RWPE2 (cell line): ENCODE results near the gene PTGES2.

Experiments used
- ATAC-seq: fragments of 200-7000 bp; cut with Tn5 transposase; 3 replicates; pipeline ENCODE4 v1.9.1; 2021; ENCODE audit warnings: low read depth
- DNase-seq: peaks from one replicate; pipeline ENCODE4 v3.0.0-alpha.2; 2020; ENCODE audit warnings: low spot score
- H3K27ac ChIP-seq: fragments of 450-650 bp; 2 replicates; pipeline ENCODE4 v1.5.1; 2017; ENCODE audit warnings: mild to moderate bottlenecking; ENCODE audit not compliant: poor library complexity, severe bottlenecking
- H3K27me3 ChIP-seq: fragments of 250-450 bp; sonication (Bioruptor Pico); 2 replicates; pipeline ENCODE4 v1.5.1; 2021; ENCODE audit warnings: mild to moderate bottlenecking, moderate library complexity; ENCODE audit not compliant: insufficient read depth, poor library complexity, severe bottlenecking
- H3K36me3 ChIP-seq: fragments of 250-450 bp; sonication (Bioruptor Pico); 2 replicates; pipeline ENCODE4 v1.5.1; 2020; ENCODE audit warnings: low read depth, mild to moderate bottlenecking, moderate library complexity
- H3K4me1 ChIP-seq: fragments of 250-450 bp; sonication (Bioruptor Pico); 2 replicates; pipeline ENCODE4 v1.5.1; 2021; ENCODE audit warnings: mild to moderate bottlenecking, moderate library complexity; ENCODE audit not compliant: insufficient read depth, poor library complexity, severe bottlenecking
- H3K4me3 ChIP-seq: fragments of 250-450 bp; sonication (Bioruptor Pico); 2 replicates; pipeline ENCODE4 v1.5.1; 2021; ENCODE audit warnings: mild to moderate bottlenecking, moderate library complexity; ENCODE audit not compliant: severe bottlenecking
- H3K9me3 ChIP-seq: fragments of 250-450 bp; sonication (Bioruptor Pico); 2 replicates; pipeline ENCODE4 v1.5.1; 2021; ENCODE audit warnings: mild to moderate bottlenecking, moderate library complexity; ENCODE audit not compliant: severe bottlenecking
- TF ChIP-seq, protein P1 (sequence below): fragments of 450-650 bp; IDR thresholded peaks from one replicate; pipeline ENCODE4 v1.5.1; 2017; ENCODE audit warnings: mild to moderate bottlenecking, moderate library complexity; ENCODE audit not compliant: poor library complexity, severe bottlenecking

The PTGES2 gene

DNA sequence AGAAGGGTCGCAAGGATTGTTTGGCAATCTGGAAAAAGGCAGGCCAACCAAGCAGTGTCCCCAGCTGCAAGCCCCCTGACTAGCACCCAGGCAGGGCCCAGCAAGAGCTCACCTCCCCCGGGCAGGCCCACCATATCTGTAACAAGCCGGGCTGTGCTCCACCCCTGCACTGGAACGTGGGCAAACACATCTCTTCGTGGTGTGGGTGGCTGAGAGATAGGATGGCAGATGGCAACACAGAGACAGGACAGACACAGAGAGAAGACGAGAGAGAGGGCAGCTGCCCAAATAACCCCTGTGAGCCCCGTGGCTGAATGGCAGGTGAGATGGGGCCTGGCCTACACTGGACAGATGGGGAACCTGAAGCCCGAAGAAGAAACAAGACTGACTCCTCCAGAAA is 42.0 kb upstream of the PTGES2 start:
- TF ChIP-seq, protein P1, sequence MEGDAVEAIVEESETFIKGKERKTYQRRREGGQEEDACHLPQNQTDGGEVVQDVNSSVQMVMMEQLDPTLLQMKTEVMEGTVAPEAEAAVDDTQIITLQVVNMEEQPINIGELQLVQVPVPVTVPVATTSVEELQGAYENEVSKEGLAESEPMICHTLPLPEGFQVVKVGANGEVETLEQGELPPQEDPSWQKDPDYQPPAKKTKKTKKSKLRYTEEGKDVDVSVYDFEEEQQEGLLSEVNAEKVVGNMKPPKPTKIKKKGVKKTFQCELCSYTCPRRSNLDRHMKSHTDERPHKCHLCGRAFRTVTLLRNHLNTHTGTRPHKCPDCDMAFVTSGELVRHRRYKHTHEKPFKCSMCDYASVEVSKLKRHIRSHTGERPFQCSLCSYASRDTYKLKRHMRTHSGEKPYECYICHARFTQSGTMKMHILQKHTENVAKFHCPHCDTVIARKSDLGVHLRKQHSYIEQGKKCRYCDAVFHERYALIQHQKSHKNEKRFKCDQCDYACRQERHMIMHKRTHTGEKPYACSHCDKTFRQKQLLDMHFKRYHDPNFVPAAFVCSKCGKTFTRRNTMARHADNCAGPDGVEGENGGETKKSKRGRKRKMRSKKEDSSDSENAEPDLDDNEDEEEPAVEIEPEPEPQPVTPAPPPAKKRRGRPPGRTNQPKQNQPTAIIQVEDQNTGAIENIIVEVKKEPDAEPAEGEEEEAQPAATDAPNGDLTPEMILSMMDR: no peak
- Histone ChIP-seq H3K4me3 (no peak overlapping the region), H3K36me3 (peaks cover 66% of the 10 kb centered on the region), H3K9me3 (no peaks in the 10 kb centered on the region), H3K27me3 (no peaks in the 10 kb centered on the region), H3K4me1 (no peaks in the 10 kb centered on the region), H3K27ac (no peak overlapping the region)
- peak; percentile 45 for DNase-seq
- ATAC-seq: no peak

DNA sequence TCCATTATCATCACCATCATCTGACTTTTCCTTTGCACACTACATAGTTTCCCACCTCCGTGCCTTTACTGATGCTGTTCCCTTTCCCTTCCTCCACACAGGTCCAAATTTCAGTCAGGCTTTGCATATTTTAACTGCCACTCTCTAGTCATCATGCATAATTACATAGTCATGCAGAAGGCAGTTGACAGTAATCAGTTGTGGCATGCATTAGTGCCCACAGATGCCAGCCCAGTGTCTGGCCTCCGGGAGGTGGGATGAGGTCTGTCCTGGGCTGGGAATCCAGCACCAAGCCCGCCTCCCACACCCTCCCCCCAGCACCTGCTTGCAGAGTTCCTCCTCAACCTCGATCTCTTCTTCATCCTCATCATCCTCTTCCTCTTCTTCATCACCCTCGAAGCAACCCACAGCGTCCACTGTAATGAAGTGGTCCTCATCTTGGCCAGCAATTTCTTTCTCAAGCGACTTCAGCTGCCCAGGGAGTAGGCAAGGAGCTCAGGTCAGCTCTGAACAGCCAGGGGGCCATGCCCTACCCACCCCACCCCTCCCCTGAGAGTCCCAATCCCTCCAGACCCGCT is 41.3 kb upstream of the PTGES2 start:
- no peak overlapping the region for H3K4me3 ChIP-seq
- H3K27ac ChIP-seq: no peak overlapping the region
- TF ChIP-seq, protein P1: no peak
- no peaks in the 10 kb centered on the region for H3K9me3 ChIP-seq
- H3K4me1 ChIP-seq: no peaks in the 10 kb centered on the region
- DNase-seq (peak; percentile 39), ATAC-seq (no peak)
- H3K27me3 ChIP-seq: no peaks in the 10 kb centered on the region
- H3K36me3 ChIP-seq: peaks cover 72% of the 10 kb centered on the region

DNA sequence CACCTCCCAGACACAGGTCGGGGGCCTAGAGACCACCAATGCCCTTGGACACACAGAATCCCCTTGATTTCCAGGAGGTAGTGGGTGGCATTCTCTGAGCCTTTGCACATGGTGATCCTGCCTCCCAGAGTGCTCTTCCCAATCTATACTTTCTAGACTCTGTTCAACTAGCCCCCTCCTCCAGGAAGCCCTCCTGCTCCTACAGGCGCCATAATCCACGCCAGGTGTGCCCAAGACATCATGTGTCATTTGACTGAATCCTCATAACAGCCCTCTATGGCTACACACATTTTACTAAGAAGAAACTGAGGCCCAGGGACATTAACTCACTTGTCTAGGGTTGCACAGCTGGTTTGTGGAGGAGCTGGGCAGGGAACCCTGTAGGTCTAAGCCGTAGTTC is 39.7 kb upstream of the PTGES2 start:
- no peak for DNase-seq
- Histone ChIP-seq H3K4me3 (no peak overlapping the region), H3K9me3 (no peaks in the 10 kb centered on the region), H3K36me3 (peaks cover 72% of the 10 kb centered on the region), H3K27me3 (no peaks in the 10 kb centered on the region), H3K27ac (no peak overlapping the region), H3K4me1 (no peaks in the 10 kb centered on the region)
- TF ChIP-seq, protein P1: no peak
- ATAC-seq: no peak

DNA sequence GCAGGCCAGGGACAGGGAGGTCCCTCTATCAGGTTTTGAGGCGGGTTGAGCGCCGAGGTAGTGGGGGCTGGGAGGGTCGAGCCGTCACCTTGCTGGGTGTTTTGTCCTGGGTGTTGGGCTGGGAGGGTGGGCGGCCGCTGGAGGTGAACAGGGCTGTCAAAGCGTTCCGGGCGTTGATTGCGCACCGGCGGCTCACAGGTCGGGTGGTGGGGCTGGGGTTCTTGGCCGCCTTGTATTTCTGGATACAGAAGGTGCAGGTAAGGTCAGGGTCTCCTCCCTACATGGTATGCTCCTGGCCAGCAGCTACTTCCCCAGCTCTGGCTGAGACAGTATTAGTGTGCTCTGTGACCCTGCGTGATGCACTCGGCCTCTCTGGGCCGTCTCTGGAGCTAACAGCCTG is 38.6 kb upstream of the PTGES2 start:
- TF ChIP-seq, protein P1: no peak
- Histone ChIP-seq H3K27me3 (no peaks in the 10 kb centered on the region), H3K4me3 (no peak overlapping the region), H3K36me3 (peaks cover 69% of the 10 kb centered on the region), H3K9me3 (no peaks in the 10 kb centered on the region), H3K27ac (no peak overlapping the region), H3K4me1 (no peaks in the 10 kb centered on the region)
- DNase-seq (peak; percentile 55), ATAC-seq (no peak)

DNA sequence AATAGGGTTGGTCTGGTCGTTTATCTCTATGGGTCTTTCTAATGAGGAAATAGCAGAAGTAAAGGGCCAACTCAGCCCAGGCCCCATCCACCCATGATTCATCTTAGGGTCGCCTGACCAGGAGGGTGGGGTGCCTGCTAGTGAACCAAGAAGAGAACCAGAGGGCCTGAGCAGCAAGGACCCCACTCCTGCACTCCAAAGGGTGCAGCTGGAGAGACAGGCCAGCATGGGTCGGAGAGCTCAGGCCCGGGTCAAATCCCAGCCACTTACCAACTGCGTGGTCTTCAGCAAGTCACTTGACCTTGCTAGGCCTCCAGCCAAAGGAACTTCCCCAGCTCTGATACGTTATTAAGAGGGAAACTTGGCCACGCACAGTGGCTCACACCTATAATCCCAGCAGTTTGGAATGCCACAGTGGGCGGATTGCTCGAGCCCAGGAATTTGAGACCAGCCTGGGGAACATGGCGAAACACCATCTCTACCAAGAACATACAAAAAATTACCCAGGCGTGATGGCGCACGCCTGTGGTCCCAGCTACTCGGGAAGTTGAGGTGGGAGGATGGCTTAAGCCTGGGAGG is 36.9 kb upstream of the PTGES2 start:
- peaks cover 58% of the 10 kb centered on the region for H3K36me3 ChIP-seq
- TF ChIP-seq, protein P1: no peak
- DNase-seq (no peak), ATAC-seq (no peak)
- H3K27ac ChIP-seq: no peak overlapping the region
- no peaks in the 10 kb centered on the region for H3K9me3 ChIP-seq
- H3K4me3 ChIP-seq: no peak overlapping the region
- H3K4me1 ChIP-seq: no peaks in the 10 kb centered on the region
- no peaks in the 10 kb centered on the region for H3K27me3 ChIP-seq
